GM13977 (cell line): ENCODE measurements around the gene ATXN1.
"Not testable (repeated sequence)": the region's sequence is repeated elsewhere in the genome, so short reads cannot be mapped to it uniquely, and the experiment has no call there.

Experiments used
- DNase-seq: peaks from one replicate; pipeline ENCODE4 v3.0.0; 2012; ENCODE audit warnings: low spot score
- CTCF ChIP-seq: IDR thresholded peaks from 2 replicates; pipeline ENCODE4 v1.5.1; 2012; ENCODE audit warnings: mild to moderate bottlenecking, control low read depth; ENCODE audit not compliant: insufficient read depth; ENCODE audit errors: extremely low read depth, missing control alignments
- in situ Hi-C: fragments of 300-500 bp; cut with MboI; formaldehyde crosslinking; loops from one replicate; pipeline ENCODE4 v1.12.0; 2022; ENCODE audit warnings: low sequenced_read_pairs, low pct_unique_long_range_greater_than_20kb, mixed read lengths, inconsistent platforms; ENCODE audit not compliant: unreplicated experiment

Gene ATXN1

DNA sequence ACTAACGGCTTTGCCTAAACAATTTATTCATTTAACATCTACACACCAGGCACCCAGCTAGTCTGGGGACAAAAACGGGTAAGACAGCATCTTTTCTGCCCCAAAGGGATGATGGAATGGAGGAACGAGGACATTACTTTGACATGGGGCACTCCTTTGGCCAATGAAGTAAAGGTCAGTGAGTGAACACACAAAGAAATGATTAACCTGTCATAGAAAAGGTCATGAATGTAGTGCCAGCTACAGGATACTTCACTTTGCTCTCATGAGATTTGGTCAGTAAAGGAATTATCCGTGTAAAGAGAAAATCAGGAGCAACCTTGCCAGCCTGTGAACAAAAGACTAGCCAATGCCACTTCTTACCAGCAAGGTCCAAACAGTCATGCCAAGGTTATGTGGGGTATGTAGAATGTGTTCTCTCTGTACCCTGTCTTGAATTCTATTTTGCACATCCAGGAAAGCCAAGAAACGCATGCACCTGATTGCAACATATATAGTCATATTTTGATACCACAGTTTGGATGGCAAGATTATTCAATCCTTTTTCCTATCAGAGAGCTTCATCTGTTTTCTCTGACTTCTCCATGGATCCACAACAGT is 377.6 kb downstream of the ATXN1 start:
- TF ChIP-seq CTCF: no peak
- in situ Hi-C loops: no loop called here
- no peak for DNase-seq

DNA sequence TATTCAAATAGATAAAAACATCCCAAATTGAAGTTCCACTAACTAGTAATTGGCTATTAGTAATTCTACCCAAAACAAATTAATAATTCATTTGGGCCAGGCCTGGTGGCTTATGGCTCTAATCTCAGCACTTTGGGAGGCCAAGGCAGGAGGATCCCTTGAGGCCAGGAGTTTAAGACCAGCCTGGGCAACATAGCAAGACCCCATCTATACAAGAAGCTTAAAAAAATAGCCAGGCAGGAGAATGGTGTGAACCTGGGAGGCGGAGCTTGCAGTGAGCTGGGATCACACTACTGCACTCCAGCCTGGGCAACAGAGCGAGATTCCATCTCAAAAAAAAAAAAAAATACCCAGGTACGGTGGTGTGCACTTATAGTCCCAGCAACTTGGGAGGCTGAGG is 379.3 kb downstream of the ATXN1 start:
- in situ Hi-C loops, DNase-seq: not testable (repeated sequence)

- DNase-seq: peak; percentile 37
- no peak for TF ChIP-seq CTCF
- in situ Hi-C loops: no loop called here
Measured at GRCh38 chr6:16380220-16380809, 380.9 kb downstream of the ATXN1 start.

DNA sequence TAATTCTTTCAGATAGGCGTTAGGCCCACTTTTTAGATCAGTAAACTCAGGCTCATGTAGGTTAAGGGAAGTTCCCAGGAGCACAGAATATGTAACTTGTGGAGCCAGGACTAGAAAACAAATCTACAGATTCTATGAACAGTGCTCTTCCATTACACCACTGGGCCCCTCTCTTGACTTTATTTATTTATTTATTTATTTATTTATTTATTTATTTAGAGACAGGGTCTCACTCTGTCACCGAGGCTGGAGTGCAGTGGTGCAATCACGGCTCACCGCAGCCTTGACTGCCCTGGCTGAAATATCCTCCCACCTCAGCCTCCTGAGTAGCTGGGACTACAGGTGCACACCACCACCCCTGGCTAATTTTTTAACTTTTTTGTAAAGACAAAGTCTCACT is 382.9 kb downstream of the ATXN1 start:
- in situ Hi-C loops, DNase-seq: not testable (repeated sequence)

DNA sequence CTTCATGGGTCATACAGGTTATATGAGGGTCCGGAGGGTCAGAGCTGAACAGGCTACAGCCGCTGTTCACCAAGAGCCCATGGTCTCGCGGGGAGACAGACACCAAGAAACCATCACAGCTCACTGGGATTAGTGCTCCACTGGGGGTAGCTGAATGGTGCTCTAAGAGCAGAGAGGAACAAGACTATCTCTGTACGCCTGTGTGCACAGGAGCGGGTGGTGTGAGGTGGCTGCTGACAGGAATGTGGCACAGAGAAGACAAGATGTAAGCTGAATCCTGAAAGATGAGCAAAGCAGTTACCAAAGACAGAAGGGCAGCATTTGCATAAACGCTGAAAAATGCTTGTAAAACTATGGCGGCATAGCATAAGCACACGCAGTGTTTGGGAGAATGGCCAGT is 383.8 kb downstream of the ATXN1 start:
- in situ Hi-C loops: no loop called here
- no peak for TF ChIP-seq CTCF
- DNase-seq: no peak

DNA sequence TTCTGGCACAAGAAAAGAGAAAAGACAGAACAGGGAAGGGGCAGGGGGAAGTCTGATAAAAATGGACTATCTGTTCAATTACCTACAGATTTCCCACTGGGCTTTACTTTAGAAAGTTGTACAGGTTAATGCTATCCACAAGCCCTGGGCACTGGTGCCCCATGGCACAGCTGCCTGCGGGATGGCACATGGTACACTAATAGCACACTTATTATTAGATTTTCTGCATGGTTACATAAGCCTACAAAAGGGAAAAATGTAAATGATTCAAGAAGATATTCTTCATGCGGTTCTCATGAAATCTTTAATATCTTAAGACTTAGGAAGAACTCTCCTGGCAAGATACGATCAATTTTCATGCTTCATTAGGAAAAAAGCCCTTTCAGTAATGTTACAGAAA is 385.4 kb downstream of the ATXN1 start:
- no peak for TF ChIP-seq CTCF
- in situ Hi-C loops: no loop called here
- no peak for DNase-seq

DNA sequence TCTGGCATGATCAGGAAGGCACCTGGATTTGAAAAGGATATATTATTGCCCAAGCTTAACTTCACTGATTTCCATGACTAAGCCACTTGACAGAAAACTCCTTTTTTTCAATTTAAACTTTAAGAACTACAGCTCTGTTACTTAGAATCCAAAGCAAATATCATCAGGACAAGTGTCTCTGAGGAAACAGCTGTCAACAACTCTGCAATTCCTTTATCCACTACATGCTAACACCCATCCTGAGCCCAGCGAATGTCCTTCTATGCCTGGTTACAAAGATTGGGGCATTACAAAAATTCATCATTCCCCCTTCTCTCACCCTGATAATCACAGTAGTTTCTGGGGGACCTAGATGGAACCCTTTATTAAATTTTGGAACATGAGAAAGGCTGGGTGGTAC is 386.1 kb downstream of the ATXN1 start:
- no peak for TF ChIP-seq CTCF
- DNase-seq: no peak
- in situ Hi-C loops: no loop called here
